Activated naive CD8-positive, alpha-beta T cell treated with anti-CD3 and anti-CD28 coated beads, Interleukin-2, amount 50 U/mL, for 16 hours (primary cell): ENCODE data around the gene UTP25.

Source experiments
- DNase-seq: peaks from one replicate; pipeline ENCODE4 v3.0.0-alpha.2; 2020; ENCODE audit warnings: low read depth, low spot score

Gene UTP25

GRCh38 chr1:209805875-209806760 is 21.7 kb upstream of the UTP25 start, which contains the start of gene IRF6:
Gene IRF6 (minus strand): TSS chr1:209806142. CDS start chr1:209801413, 4,729 bp downstream.
- DNase-seq, result peak; percentile 25

- DNase-seq, result no peak
These were observed 20.3 kb upstream of the UTP25 start for GRCh38 chr1:209807509-209807908.

GRCh38 chr1:209808059-209808581 is 19.7 kb upstream of the UTP25 start:
- DNase-seq, result no peak

GRCh38 chr1:209809611-209810010 is 18.2 kb upstream of the UTP25 start:
- no peak for DNase-seq

- DNase-seq, result no peak
These were observed 17.0 kb upstream of the UTP25 start for GRCh38 chr1:209810783-209811182.

- no peak for DNase-seq
These were observed 13.9 kb upstream of the UTP25 start for GRCh38 chr1:209813902-209814301.

GRCh38 chr1:209815490-209815889 is 12.3 kb upstream of the UTP25 start:
- DNase-seq, result no peak

GRCh38 chr1:209815931-209816341 is 11.8 kb upstream of the UTP25 start:
- no peak for DNase-seq

GRCh38 chr1:209816923-209817322 is 10.8 kb upstream of the UTP25 start:
- no peak for DNase-seq

GRCh38 chr1:209817691-209818090 is 10.1 kb upstream of the UTP25 start:
- DNase-seq, result no peak

- DNase-seq, result no peak
These were observed 8.7 kb upstream of the UTP25 start for GRCh38 chr1:209819058-209819457.

- no peak for DNase-seq
These were observed 6.8 kb upstream of the UTP25 start for GRCh38 chr1:209820986-209821385.

- no peak for DNase-seq
These were observed 5.1 kb upstream of the UTP25 start for GRCh38 chr1:209822706-209823105.

- DNase-seq, result no peak
These were observed 4.4 kb upstream of the UTP25 start for GRCh38 chr1:209823143-209824041.

GRCh38 chr1:209825591-209826434 is 2.0 kb upstream of the UTP25 start:
- no peak for DNase-seq

- no peak for DNase-seq
These were observed 1.9 kb downstream of the UTP25 start for GRCh38 chr1:209829716-209830115.

GRCh38 chr1:209830722-209831121 is 3.0 kb downstream of the UTP25 start:
- no peak for DNase-seq

GRCh38 chr1:209831615-209832014 is 3.8 kb downstream of the UTP25 start:
- no peak for DNase-seq

- no peak for DNase-seq
These were observed 8.1 kb downstream of the UTP25 start for GRCh38 chr1:209835782-209836298.

GRCh38 chr1:209837671-209838070 is 9.9 kb downstream of the UTP25 start:
- no peak for DNase-seq

- no peak for DNase-seq
These were observed 10.8 kb downstream of the UTP25 start for GRCh38 chr1:209838537-209838936.
